ENCODE measurements around the gene FTSJ3. TPM values are rescaled to one million over a fixed set of nuclear protein-coding genes. Genes with fewer than 3 reads are reported as not detected.
A peak's percentile ranks its signal among the peaks of the same experiment; 100 is the strongest.

The FTSJ3 gene
- total RNA-seq, 1 donor, result 47.9 TPM

DNA sequence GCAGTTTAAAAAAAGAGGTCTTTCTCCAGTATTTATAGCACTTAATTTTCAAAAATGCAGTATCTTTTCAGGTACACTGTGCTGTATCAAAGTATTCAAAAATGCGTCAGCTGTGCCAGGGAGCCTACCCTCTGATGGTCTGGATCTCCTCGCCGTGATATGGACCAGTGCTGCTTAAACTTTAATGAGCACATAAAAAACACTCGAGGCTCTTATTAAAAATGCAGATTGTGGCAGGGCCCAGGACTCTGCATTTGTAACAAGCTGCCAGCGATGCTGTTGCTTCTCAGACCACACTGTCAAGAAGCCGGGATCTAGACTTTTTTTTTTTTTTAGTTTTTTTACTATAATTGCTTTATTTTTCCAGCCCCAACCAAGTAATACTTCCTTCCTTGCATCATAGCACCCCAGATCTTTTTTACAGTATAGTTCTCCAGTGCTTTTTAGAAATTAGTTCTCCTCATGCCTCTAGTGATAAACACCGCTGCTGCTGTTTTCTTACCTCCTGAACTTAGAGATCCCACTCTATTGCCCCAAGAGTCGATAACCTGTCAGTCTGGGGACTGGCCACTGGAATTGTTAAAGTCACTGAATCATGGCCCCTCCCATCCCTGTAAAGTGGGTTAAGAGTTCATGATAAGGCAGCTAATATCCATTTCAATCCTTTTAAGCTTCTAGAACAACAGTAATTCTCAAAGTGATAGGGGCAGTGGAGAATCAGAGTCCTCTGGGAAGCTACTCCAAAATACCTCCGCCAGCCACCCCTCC, 16.6 kb upstream of the FTSJ3 start:
- DNase-seq (ENCODE audit: low read depth in 2 of 3, low spot score in 2 of 3), result no peak

GRCh38 chr17:63843387-63843888, 16.0 kb upstream of the FTSJ3 start:
- DNase-seq (ENCODE audit: low read depth in 2 of 3, low spot score in 2 of 3), result peak in 2 of 3 donors; percentile 80

GRCh38 chr17:63842540-63843386, 15.3 kb upstream of the FTSJ3 start, which contains the start of gene SMARCD2:
Gene SMARCD2, minus strand, starts transcription at chr17:63842685. Its CDS starts 11 bp downstream, at chr17:63842674.
- peak; percentile 95 to 99 (median 98) for DNase-seq (ENCODE audit: low read depth in 2 of 3, low spot score in 2 of 3)

GRCh38 chr17:63842173-63842539, 14.7 kb upstream of the FTSJ3 start:
- DNase-seq (ENCODE audit: low read depth in 2 of 3, low spot score in 2 of 3), result no peak

- no peak for DNase-seq (ENCODE audit: low read depth in 2 of 3, low spot score in 2 of 3)
These were observed 14.1 kb upstream of the FTSJ3 start for GRCh38 chr17:63841350-63842172.

GRCh38 chr17:63840591-63841349, 13.3 kb upstream of the FTSJ3 start:
- DNase-seq (ENCODE audit: low read depth in 2 of 3, low spot score in 2 of 3), result no peak

DNA sequence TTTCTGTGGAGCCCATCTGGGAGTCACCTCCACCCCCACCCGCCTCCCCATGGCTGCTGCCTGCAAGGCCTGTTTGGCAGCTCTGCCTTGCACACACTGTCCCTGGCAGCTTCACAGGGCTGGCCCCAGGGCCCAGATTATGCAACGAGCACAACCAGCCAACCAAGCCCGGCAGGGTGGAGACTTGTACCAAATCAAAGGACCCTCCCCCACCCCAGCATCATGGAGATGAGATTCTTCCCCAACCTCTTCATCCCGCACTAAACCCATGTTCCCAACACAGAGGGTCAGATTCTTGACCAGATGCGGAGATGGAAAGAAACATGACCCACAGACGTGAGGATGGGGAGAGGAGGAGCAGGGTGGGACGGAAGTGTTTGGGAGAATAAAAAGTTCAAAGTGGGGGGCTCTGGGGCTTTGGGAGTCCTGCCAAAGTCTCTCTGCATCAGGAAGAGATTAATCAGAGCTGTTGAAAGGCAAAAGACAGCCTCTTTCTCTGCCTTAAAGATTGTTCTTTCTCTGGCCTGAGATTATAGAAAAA, 11.2 kb upstream of the FTSJ3 start:
- peak in 1 of 3 donors; percentile 32 for DNase-seq (ENCODE audit: low read depth in 2 of 3, low spot score in 2 of 3)

DNA sequence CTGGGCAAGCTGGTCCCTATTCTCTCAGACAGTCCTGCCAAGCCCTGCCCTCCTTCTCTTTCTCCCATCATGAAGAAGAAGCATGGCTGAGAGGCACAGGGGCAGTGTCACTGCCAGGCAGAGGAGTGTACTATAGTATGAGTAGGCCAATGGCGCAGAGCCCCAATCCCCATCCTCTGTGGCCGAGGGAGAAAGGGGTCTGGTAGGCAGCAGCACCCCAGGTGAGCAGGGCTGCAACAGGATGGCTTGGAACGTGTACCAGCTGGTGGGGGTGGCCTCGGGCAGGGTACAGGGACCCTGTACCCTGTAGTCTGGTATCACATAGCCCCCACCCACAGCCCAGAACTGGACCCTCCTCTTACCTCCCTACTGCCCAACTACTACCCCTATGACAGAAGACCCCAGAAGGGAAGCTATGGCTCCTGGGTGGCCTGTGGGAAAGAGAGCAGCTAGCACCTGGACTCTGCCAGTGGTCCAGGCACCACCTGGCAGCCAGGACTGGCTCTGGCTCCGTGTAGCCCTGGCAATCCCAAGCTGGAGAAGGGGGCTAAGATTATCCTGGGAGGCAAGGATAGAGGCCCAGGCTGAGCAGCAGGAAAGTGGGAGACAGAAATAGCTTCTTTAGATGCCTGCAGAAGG, 10.6 kb upstream of the FTSJ3 start:
- no peak for DNase-seq (ENCODE audit: low read depth in 2 of 3, low spot score in 2 of 3)

- DNase-seq (ENCODE audit: low read depth in 2 of 3, low spot score in 2 of 3), result no peak
These were observed 10.0 kb upstream of the FTSJ3 start for GRCh38 chr17:63837480-63837879.

DNA sequence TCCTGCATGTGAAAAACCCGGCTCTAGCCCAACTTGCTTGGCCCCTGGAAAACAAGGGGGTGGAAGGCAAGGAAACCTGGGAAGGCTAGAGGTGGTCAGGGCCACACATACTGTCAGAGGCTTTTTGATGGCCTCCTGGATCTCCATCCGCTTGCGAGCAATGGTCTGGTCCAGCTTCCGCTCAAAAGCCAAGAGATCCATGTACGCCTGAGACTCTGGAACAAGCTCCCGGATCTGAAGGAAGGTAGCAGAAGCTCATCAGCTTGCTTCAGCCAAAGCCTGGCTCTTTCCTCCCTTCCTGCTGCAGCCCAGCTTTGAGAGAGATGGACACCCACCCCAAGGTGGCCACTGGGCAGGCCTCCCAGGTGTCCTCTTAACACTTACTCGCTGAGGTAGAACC, 9.3 kb upstream of the FTSJ3 start:
- DNase-seq (ENCODE audit: low read depth in 2 of 3, low spot score in 2 of 3), result no peak

DNA sequence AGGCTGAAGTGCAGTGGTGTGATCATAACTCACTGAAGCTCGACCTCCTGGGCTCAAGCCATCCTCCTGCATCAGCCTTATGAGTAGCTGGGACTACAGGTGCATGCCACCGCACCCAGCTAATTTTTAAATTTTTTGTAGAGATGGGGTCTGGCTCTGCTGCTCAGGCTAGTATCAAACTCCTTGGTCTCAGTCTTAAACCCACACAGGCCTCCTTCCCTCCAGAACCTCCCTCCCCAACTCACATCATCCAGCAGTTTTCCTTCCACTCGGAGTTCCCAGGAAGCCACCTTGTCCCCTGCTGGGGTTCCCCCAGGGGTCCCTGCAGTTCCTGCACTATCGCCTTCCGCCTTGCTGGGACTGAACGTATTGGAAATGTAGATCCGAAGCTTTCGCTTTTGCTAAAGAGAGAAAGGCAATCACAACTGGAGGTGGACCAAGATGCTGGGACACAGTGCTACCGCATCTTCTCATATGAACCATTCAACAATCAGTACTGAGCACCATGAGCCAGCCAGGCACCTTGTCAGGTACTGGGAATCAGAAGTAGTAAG, 7.8 kb upstream of the FTSJ3 start:
- DNase-seq (ENCODE audit: low read depth in 2 of 3, low spot score in 2 of 3), result no peak

- DNase-seq (ENCODE audit: low read depth in 2 of 3, low spot score in 2 of 3), result peak in 2 of 3 donors; percentile 74 to 84
These were observed 7.1 kb upstream of the FTSJ3 start for GRCh38 chr17:63834431-63835166.

- DNase-seq (ENCODE audit: low read depth in 2 of 3, low spot score in 2 of 3), result no peak
These were observed 6.4 kb upstream of the FTSJ3 start for GRCh38 chr17:63833741-63834373.

DNA sequence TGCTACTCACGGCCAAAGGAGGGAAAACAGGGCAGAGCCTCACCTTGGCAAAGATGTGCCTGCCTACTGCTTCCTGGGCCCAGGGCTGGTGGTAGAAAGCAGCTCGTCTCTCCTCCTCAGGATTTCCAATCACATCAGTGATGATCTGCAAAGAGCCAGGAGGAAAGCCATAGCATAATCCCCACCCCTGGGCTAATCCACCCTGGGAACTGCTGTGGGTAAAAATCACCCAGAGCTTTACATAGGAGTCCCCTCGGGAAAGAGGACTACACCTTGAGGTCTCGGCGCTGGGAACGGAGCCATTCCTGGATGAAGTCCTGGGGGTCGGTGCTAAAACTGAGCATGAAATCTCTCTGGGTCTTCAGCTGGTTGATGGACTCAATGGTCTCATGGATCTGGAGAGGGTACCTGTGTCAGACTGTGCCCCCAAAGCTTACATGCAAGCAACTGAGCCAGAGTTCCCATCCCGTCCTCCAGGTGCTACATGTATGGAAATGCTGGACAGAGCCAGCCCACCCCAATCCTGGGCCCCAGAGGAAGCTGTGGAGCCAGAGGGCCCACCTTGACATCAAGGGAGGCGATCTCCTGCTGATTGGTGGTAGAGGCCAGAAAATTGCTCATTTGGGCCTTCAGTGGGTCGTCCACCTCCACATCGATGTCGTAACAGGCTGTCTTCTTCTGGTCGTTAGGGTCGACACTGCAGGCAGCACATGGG, 5.7 kb upstream of the FTSJ3 start:
- DNase-seq (ENCODE audit: low read depth in 2 of 3, low spot score in 2 of 3), result no peak

DNA sequence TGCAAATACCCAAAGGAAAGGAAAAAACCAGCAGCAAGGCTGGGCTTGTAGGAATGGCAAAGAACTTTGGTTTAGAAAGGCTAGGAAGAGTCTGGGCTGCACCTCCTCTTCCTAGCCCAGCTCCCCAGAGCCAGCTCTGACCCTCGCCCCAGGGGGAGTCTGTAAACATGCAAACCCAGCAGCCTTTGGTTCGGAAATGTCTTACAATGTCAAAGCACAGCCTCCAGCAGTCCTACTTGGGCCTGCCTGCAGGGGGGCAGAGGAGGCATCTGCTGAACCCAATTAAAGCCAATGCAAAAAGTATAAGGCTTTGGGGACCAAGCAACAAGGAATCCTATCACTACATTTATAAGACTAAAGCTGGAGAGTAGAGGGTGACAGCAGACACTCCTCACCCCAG, 5.0 kb upstream of the FTSJ3 start:
- no peak for DNase-seq (ENCODE audit: low read depth in 2 of 3, low spot score in 2 of 3)

- no peak for DNase-seq (ENCODE audit: low read depth in 2 of 3, low spot score in 2 of 3)
These were observed 4.6 kb upstream of the FTSJ3 start for GRCh38 chr17:63832014-63832413.

DNA sequence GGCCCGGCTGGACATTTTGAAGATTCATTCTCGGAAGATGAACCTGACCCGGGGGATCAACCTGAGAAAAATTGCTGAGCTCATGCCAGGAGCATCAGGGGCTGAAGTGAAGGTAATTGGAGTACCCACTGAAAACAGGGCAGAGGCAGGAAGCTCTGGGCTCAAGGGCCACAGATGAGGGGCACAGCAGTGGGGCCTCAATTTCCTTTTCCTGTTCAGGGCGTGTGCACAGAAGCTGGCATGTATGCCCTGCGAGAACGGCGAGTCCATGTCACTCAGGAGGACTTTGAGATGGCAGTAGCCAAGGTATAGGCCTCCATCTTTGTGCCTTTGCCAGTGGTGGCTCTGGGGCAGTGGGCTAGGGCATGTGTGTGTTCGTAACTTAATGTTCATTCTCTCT, 4.0 kb upstream of the FTSJ3 start:
- no peak for DNase-seq (ENCODE audit: low read depth in 2 of 3, low spot score in 2 of 3)

All from hematopoietic multipotent progenitor cell (in vitro differentiated cells).